K562 (cell line): ENCODE results near the gene ACTN4. TPM values are rescaled to one million over a fixed set of nuclear protein-coding genes. Genes with fewer than 3 reads are reported as not detected.

Experiments
- DPF2 ChIP-seq: fragments of 450-650 bp; IDR thresholded peaks from 2 replicates; pipeline ENCODE4 v1.6.1; 2016
- HMBOX1 ChIP-seq: sonication (generic); IDR thresholded peaks from 2 replicates; pipeline ENCODE4 v1.6.1; 2016
- KLF1 ChIP-seq: fragments of 450-650 bp; IDR thresholded peaks from 2 replicates; pipeline ENCODE4 v1.6.1; 2016; ENCODE audit warnings: missing genetic modification characterization, missing compliant biosample characterization
- MCM5 ChIP-seq: fragments of 450-650 bp; IDR thresholded peaks from 2 replicates; pipeline ENCODE4 v1.6.1; 2016; ENCODE audit warnings: low read depth
- MXI1 ChIP-seq: IDR thresholded peaks from 2 replicates; pipeline ENCODE4 v1.6.1; 2011; ENCODE audit warnings: low read depth, mild to moderate bottlenecking, improper control_type of control experiment, low read length
- TAF7 ChIP-seq: fragments of 450-650 bp; IDR thresholded peaks from 2 replicates; pipeline ENCODE4 v1.6.1; 2016; ENCODE audit warnings: missing genetic modification characterization, missing compliant biosample characterization
- TRIM24 ChIP-seq, 2 experiments: fragments of 450-650 bp; IDR thresholded peaks; 2 replicates each; pipeline ENCODE4 v1.6.1; 2016
- ZHX1 ChIP-seq: fragments of 150-350 bp; conservative IDR thresholded peaks from 2 replicates; pipeline ENCODE4 v1.6.1; 2014; ENCODE audit warnings: low read length
- polyA plus RNA-seq, 8 experiments: library from polyadenylated mRNA; depleted of rRNA in 4 of 8; stranded (reverse) in 5 of 8; unstranded in 3 of 8; fragments of >200 nt; fragmentation: Nextera tagmentation in 2 of 8; fragmentation: Illumina TruSeq in 1 of 8; extraction: Ambion mirVana in 2 of 8; extraction: Trizol in 1 of 8; gene quantifications; 2 replicates each; pipeline versions ENCODE4 v1.2.1 to v1.2.3, GENCODE V29; 2011 to 2014; ENCODE audit warnings: inconsistent platforms in 1 of 8, missing spikeins in 1 of 8
- total RNA-seq, 7 experiments: library from RNA; depleted of rRNA in 6 of 7; stranded (reverse); fragments of >200 nt in 6 of 7; fragmentation: Illumina TruSeq in 2 of 7; extraction: Trizol in 2 of 7; gene quantifications; 2 replicates each; pipeline versions ENCODE4 v1.2.1 to v1.2.3, GENCODE V29; 2011 to 2021; ENCODE audit warnings: low replicate concordance in 1 of 7
- TF ChIP-seq, protein P1 (sequence below): fragments of 250-450 bp; sonication (Bioruptor Pico); IDR thresholded peaks from 2 replicates; pipeline ENCODE4 v1.5.0; 2022; ENCODE audit warnings: mild to moderate bottlenecking
- TF ChIP-seq, protein P2 (sequence below): sonication (generic); formaldehyde crosslinking; IDR thresholded peaks from 2 replicates; pipeline ENCODE4 v1.8.1; 2023; ENCODE audit warnings: mild to moderate bottlenecking, missing genetic modification reagents
- TF ChIP-seq, protein P3 (sequence below): fragments of 450-650 bp; IDR thresholded peaks from 2 replicates; pipeline ENCODE4 v1.6.1; 2016; ENCODE audit warnings: antibody characterized with exemption
- TF ChIP-seq, protein P4 (sequence below), 3 experiments: fragments of 200-800 bp in 1 of 3; fragments of 250-450 bp in 1 of 3; fragments of 450-650 bp in 1 of 3; sonication (Bioruptor Pico) in 1 of 3; sonication (Bioruptor generic) in 1 of 3; formaldehyde crosslinking in 1 of 3; IDR thresholded peaks; 2 replicates each; pipeline versions ENCODE4 v1.6.1 to v1.8.0; 2016 to 2022; ENCODE audit warnings: mild to moderate bottlenecking in 2 of 3, missing genetic modification characterization in 2 of 3, missing compliant biosample characterization in 1 of 3, moderate library complexity in 1 of 3

The ACTN4 gene
- total and polyA plus RNA-seq, 9 of the 15 experiments (the other 6 are each of a cell fraction or from before 2014, with no cell fraction given) = 3.1 to 385 (median 125) TPM

GRCh38 chr19:38674388-38675171, 27.1 kb downstream of the ACTN4 start (continued):
- TF ChIP-seq, protein P1, sequence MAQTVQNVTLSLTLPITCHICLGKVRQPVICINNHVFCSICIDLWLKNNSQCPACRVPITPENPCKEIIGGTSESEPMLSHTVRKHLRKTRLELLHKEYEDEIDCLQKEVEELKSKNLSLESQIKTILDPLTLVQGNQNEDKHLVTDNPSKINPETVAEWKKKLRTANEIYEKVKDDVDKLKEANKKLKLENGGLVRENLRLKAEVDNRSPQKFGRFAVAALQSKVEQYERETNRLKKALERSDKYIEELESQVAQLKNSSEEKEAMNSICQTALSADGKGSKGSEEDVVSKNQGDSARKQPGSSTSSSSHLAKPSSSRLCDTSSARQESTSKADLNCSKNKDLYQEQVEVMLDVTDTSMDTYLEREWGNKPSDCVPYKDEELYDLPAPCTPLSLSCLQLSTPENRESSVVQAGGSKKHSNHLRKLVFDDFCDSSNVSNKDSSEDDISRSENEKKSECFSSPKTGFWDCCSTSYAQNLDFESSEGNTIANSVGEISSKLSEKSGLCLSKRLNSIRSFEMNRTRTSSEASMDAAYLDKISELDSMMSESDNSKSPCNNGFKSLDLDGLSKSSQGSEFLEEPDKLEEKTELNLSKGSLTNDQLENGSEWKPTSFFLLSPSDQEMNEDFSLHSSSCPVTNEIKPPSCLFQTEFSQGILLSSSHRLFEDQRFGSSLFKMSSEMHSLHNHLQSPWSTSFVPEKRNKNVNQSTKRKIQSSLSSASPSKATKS (CRISPR knock-in tag) = no peak
- TF ChIP-seq KLF1 (no peak), DPF2 (0 out of 2 replicates have a peak, but pooled peaks have one; percentile 21), HMBOX1 (peak; percentile 18; the same call in 1 of the 2 replicates), TRIM24 (IDR thresholded peaks at IDR 0.05) (no peak; a peak in 1 of 4 replicates), ZHX1 (no peak), MXI1 (0 out of 2 replicates have a peak, but pooled peaks have one; percentile 4), MCM5 (no peak), TAF7 (tag) (no peak)
- TF ChIP-seq, protein P2, sequence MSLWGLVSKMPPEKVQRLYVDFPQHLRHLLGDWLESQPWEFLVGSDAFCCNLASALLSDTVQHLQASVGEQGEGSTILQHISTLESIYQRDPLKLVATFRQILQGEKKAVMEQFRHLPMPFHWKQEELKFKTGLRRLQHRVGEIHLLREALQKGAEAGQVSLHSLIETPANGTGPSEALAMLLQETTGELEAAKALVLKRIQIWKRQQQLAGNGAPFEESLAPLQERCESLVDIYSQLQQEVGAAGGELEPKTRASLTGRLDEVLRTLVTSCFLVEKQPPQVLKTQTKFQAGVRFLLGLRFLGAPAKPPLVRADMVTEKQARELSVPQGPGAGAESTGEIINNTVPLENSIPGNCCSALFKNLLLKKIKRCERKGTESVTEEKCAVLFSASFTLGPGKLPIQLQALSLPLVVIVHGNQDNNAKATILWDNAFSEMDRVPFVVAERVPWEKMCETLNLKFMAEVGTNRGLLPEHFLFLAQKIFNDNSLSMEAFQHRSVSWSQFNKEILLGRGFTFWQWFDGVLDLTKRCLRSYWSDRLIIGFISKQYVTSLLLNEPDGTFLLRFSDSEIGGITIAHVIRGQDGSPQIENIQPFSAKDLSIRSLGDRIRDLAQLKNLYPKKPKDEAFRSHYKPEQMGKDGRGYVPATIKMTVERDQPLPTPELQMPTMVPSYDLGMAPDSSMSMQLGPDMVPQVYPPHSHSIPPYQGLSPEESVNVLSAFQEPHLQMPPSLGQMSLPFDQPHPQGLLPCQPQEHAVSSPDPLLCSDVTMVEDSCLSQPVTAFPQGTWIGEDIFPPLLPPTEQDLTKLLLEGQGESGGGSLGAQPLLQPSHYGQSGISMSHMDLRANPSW (CRISPR knock-in tag) = no peak
- TF ChIP-seq, protein P3, sequence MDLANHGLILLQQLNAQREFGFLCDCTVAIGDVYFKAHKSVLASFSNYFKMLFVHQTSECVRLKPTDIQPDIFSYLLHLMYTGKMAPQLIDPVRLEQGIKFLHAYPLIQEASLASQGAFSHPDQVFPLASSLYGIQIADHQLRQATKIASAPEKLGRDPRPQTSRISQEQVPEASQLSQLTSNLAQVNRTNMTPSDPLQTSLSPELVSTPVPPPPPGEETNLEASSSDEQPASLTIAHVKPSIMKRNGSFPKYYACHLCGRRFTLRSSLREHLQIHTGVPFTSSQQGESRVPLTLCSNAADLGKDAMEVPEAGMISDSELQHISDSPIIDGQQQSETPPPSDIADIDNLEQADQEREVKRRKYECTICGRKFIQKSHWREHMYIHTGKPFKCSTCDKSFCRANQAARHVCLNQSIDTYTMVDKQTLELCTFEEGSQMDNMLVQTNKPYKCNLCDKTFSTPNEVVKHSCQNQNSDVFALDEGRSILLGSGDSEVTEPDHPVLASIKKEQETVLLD = 0 out of 2 replicates have a peak, but pooled peaks have one; percentile 26
- TF ChIP-seq, protein P4, sequence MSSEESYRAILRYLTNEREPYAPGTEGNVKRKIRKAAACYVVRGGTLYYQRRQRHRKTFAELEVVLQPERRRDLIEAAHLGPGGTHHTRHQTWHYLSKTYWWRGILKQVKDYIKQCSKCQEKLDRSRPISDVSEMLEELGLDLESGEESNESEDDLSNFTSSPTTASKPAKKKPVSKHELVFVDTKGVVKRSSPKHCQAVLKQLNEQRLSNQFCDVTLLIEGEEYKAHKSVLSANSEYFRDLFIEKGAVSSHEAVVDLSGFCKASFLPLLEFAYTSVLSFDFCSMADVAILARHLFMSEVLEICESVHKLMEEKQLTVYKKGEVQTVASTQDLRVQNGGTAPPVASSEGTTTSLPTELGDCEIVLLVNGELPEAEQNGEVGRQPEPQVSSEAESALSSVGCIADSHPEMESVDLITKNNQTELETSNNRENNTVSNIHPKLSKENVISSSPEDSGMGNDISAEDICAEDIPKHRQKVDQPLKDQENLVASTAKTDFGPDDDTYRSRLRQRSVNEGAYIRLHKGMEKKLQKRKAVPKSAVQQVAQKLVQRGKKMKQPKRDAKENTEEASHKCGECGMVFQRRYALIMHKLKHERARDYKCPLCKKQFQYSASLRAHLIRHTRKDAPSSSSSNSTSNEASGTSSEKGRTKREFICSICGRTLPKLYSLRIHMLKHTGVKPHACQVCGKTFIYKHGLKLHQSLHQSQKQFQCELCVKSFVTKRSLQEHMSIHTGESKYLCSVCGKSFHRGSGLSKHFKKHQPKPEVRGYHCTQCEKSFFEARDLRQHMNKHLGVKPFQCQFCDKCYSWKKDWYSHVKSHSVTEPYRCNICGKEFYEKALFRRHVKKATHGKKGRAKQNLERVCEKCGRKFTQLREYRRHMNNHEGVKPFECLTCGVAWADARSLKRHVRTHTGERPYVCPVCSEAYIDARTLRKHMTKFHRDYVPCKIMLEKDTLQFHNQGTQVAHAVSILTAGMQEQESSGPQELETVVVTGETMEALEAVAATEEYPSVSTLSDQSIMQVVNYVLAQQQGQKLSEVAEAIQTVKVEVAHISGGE (CRISPR knock-in tag; IDR thresholded peaks at IDR 0.05) = peak in 1 of 3 experiments; percentile 57; a peak in 1 of 6 replicates
